Choroid plexus epithelial cell (primary cell): ENCODE results near the gene MAP4K4.
"Not testable (repeated sequence)": the region's sequence is repeated elsewhere in the genome, so short reads cannot be mapped to it uniquely, and the experiment has no call there.

Experiments used
- DNase-seq: peaks from one replicate; pipeline ENCODE4 v3.0.0-alpha.2; 2010; ENCODE audit warnings: low read depth
- H3K4me3 ChIP-seq: 2 replicates; pipeline ENCODE4 v1.5.1; 2011; ENCODE audit warnings: low read depth, mild to moderate bottlenecking, control low read depth, low read length, moderate library complexity
- TF ChIP-seq, protein P1 (sequence below): conservative IDR thresholded peaks from 2 replicates; pipeline ENCODE4 v1.5.1; 2011; ENCODE audit warnings: low read depth, mild to moderate bottlenecking, control low read depth, inconsistent platforms, low read length, moderate library complexity

The MAP4K4 gene

DNA sequence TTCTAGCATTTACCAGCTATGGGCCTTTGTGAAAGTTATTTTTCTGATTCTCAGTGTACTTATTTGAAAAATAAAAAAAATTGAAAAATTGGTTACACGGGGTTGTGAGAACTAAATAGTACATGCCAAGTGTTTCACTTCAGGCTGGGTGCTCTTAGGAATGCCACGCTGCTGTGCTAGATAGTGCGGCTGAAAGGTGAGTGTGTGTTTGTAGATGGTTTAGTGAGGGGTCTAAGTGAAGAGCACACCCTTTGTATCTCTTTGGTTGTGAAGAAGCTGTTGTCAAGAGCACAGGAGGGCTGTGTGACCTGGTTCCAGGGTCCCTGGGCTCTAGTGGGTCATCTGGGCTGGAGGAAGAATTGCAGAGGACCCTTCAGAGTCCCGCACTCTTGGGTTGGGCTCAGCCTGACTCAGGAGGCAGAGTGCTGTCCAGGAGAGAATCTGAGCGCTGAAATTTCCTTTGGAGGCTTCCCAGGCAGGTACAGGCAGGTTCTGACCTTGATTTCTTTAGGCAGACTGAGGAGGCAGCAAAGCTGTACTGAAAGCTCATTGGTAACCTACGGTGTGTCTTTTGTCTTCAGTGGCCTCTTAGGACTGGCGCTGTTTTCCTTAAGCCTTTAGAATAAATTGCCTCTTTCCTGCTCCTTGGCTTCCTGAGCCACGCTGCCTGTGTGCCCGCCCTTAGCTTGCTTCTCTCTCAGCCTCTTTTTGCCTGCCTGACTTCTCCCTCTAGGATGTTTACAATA, 44.4 kb downstream of the MAP4K4 start:
- H3K4me3 ChIP-seq: no peak overlapping the region
- TF ChIP-seq, protein P1, sequence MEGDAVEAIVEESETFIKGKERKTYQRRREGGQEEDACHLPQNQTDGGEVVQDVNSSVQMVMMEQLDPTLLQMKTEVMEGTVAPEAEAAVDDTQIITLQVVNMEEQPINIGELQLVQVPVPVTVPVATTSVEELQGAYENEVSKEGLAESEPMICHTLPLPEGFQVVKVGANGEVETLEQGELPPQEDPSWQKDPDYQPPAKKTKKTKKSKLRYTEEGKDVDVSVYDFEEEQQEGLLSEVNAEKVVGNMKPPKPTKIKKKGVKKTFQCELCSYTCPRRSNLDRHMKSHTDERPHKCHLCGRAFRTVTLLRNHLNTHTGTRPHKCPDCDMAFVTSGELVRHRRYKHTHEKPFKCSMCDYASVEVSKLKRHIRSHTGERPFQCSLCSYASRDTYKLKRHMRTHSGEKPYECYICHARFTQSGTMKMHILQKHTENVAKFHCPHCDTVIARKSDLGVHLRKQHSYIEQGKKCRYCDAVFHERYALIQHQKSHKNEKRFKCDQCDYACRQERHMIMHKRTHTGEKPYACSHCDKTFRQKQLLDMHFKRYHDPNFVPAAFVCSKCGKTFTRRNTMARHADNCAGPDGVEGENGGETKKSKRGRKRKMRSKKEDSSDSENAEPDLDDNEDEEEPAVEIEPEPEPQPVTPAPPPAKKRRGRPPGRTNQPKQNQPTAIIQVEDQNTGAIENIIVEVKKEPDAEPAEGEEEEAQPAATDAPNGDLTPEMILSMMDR: no peak
- DNase-seq: no peak

DNA sequence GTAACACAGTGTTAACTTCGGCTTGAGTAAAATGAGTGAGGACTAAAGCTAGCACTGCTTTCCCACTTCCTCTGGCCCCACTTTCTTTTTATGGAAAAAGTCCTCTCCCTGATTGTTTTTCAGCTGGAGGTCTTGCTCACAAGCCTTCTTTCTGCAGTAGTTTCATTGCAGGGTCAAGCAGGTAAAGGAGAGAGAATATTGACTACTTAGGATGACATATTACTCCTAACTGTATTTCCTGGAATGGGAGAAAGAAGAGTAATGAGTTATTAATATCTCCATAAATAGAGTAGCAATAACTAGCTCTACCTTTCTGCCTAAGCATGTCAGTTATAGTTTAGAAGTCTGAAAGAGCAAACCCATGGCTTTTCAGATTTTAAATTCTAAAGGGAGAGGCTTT, 45.0 kb downstream of the MAP4K4 start:
- TF ChIP-seq, protein P1: no peak
- DNase-seq: no peak
- H3K4me3 ChIP-seq: no peak overlapping the region

DNA sequence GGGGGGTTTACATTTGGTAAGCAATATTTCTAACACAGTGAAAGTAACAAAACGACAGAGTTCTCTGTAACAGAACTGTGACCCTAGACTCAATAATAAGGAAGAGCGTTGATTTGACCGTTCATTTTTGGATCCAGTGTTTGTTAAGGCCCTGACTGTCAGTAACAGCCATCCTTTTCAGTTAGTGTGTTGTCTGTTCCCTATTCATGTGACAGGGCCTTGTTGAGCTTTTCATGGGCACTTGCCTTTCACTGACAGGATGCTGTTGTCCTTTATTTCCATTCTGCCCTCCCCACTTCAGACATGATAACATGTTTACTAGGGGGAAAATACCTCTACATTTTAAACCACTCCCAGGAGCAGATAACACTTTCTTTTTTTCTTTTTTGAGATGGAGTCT, 45.8 kb downstream of the MAP4K4 start:
- no peak for DNase-seq
- TF ChIP-seq, protein P1: no peak
- H3K4me3 ChIP-seq: no peak overlapping the region

DNA sequence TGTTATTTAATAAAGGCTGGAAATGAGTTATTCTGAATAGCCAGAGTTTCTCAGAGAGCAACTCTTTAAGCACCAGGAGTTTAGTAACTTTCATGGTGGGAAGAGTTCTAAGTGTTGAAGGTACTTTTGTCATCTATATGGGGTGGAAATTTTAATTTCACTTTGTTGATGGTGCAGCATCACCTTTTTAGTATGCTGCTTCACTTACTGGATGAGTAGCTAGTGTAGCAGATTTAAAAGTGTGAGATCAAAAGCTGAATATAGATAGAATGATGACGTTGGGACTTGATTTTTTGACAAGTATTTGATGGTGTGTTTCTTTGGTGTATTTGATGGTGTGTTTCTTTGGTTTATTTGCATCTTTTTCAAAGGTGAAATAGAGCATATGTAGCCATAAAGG, 47.3 kb downstream of the MAP4K4 start:
- TF ChIP-seq, protein P1: no peak
- no peak overlapping the region for H3K4me3 ChIP-seq
- DNase-seq: no peak

DNA sequence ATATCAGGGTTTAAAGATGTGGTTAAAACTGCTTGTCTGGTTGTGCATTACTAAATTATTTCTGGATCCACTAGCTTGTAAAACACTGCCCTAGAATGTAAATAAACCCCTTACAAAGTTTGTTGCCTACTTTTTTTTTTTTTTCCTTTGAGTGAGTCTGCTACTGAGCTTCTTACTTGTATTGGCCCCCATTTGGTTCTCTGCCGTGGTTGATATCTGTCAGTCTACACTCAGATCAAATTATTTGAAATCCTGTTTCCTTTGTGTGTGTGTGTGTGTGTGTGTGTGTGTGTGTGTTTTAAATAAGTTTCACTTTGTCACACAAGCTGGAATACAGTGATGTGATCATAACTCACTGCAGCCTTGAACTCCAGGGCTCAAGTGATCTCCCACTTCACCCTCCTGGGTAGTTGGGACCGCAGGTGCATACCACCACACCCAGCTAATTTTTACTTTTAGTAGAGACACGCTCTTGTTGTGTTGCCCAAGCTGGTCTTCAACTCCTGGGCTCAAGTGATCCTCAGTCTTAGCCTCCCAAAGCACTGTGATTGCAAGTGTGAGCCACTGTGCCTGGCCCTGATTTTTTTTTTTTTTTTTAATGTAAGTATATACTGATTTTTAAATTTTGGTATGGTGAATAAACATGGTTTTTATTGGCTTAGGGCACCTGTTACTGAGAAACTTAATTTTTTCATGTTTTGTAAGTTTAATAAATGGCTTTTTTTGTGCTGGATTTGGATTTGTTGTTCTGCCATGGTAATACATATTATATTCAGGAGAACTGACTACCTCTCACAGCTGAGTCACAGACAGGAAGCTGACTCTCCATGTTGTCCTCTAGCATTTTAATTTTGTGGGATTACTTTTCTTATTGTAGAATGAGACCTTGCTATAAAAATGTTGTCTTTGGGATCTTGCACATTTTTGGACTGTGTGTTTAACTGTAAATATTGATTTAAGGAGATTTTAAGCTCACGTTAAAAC, 48.5 kb downstream of the MAP4K4 start:
- peak; percentile 72 for DNase-seq
- TF ChIP-seq, protein P1: no peak
- no peak overlapping the region for H3K4me3 ChIP-seq

DNA sequence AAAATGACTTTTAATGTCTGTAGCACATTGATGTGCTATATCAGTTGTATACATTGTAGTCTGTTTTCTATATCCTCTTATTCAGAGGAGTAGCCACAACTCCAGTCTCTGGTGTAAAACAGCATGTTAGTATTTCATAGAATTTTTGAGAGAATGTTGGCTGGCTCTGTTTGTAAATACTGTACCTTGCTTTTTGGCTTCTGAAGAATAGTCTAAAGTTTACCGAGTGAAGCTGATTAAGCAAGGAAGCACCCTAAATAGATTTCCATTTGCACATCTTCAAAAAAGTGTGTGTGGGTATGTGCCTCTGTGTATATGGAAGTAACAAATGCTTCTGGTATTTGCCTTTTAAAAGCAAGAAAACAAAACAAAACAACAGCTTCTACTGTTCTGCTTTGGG, 50.5 kb downstream of the MAP4K4 start:
- H3K4me3 ChIP-seq: no peak overlapping the region
- DNase-seq: no peak
- TF ChIP-seq, protein P1: no peak

DNA sequence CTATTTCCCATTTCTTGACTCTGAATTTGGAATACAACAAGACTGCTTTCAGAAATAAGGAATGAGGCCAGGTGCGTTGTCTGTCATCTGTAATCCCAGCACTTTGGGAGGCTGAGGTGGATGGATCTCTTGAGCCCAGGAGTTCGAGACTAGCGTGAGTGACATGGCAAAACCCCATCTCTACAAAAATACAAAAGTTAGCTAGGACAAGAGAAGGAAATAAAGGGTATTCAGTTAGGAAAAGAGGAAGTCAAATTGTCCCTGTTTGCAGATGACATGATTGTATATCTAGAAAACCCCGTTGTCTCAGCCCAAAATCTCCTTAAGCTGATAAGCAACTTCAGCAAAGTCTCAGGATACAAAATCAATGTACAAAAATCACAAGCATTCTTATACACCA, 51.0 kb downstream of the MAP4K4 start:
- not testable (repeated sequence) for DNase-seq, H3K4me3 ChIP-seq
